ENCODE measurements around the gene KLHDC8B. TPM values are rescaled to one million over a fixed set of nuclear protein-coding genes. Genes with fewer than 3 reads are reported as not detected.

The KLHDC8B gene
- total RNA-seq, 1 donor from 2014 or later = 1.2 TPM

GRCh38 chr3:49162751-49163419, 8.5 kb upstream of the KLHDC8B start:
- H3K4me3 Mint-ChIP-seq = no peak overlapping the region
- H3K36me3 Mint-ChIP-seq (ENCODE audit: low read depth) = peaks cover 34% of the 10 kb centered on the region
- ChIA-PET POLR2A (interaction anchor here (0.5 to 0.6 kb wide), 3 partner anchors 29 to 1870 kb away, joined by 3 to 5 read pairs (median 4); no protein-coding TSS in a partner anchor), CTCF (no interaction called here)
- DNase-seq (no peak), ATAC-seq (ENCODE audit: low read depth) (no peak)
- no peak overlapping the region for H3K27ac Mint-ChIP-seq
- peaks cover 25% of the 10 kb centered on the region for H3K4me1 Mint-ChIP-seq
- intact Hi-C loops (cut with micrococcal nuclease) = no loop called here
- H3K27me3 Mint-ChIP-seq = no peaks in the 10 kb centered on the region
- TF ChIP-seq CTCF (IDR thresholded peaks at IDR 0.05) = no peak
- no peaks in the 10 kb centered on the region for H3K9me3 Mint-ChIP-seq

GRCh38 chr3:49163609-49164008, 7.8 kb upstream of the KLHDC8B start:
- CTCF ChIA-PET = no interaction called here
- intact Hi-C loops (cut with micrococcal nuclease) = no loop called here
- Mint-ChIP-seq H3K27ac (no peak overlapping the region), H3K4me3 (no peak overlapping the region), H3K36me3 (ENCODE audit: low read depth) (peaks cover 34% of the 10 kb centered on the region), H3K4me1 (peaks cover 23% of the 10 kb centered on the region), H3K27me3 (no peaks in the 10 kb centered on the region), H3K9me3 (no peaks in the 10 kb centered on the region)
- no peak for DNase-seq
- POLR2A ChIA-PET = interaction anchor here (0.5 kb wide), 1 partner anchor 21 kb away, joined by 6 read pairs; no protein-coding TSS in a partner anchor
- no peak for ATAC-seq (ENCODE audit: low read depth)
- TF ChIP-seq CTCF (IDR thresholded peaks at IDR 0.05) = no peak

- H3K4me3 Mint-ChIP-seq = peak overlapping the region; percentile 92
- CTCF ChIA-PET = no interaction called here
- DNase-seq = no peak
- TF ChIP-seq CTCF (IDR thresholded peaks at IDR 0.05) = no peak
- peak overlapping the region; percentile 82 for H3K27ac Mint-ChIP-seq
- no peak for ATAC-seq (ENCODE audit: low read depth)
- peaks cover 23% of the 10 kb centered on the region for H3K4me1 Mint-ChIP-seq
- no peaks in the 10 kb centered on the region for H3K9me3 Mint-ChIP-seq
- H3K27me3 Mint-ChIP-seq = peaks cover 2% of the 10 kb centered on the region
- peaks cover 34% of the 10 kb centered on the region for H3K36me3 Mint-ChIP-seq (ENCODE audit: low read depth)
- intact Hi-C loops (cut with micrococcal nuclease) = loop anchor here (5.0 kb wide), 1 partner anchor 978 kb away; the partner anchor contains the start of gene CDC25A
- POLR2A ChIA-PET = interaction anchor here (0.6 to 2.1 kb wide), 6 partner anchors 44 to 177 kb away, joined by 3 to 10 read pairs (median 5); partner anchors contain the start of genes NDUFAF3, QRICH1, USP19 and USP4
Measured at GRCh38 chr3:49164983-49165720, 6.2 kb upstream of the KLHDC8B start.

GRCh38 chr3:49165771-49166751, 5.3 kb upstream of the KLHDC8B start, which contains the start of gene CCDC71:
Gene CCDC71 (minus strand): TSS chr3:49166331. CDS start chr3:49164208, 2,123 bp downstream.
- peaks cover 26% of the 10 kb centered on the region for H3K4me1 Mint-ChIP-seq
- no peaks in the 10 kb centered on the region for H3K9me3 Mint-ChIP-seq
- peak; percentile 83 for ATAC-seq (ENCODE audit: low read depth)
- peak; percentile 74 for DNase-seq
- no peak for TF ChIP-seq CTCF (IDR thresholded peaks at IDR 0.05)
- ChIA-PET POLR2A (interaction anchor here (0.6 to 2.1 kb wide), 6 partner anchors 45 to 1082 kb away, joined by 3 to 10 read pairs (median 5); partner anchors contain the start of genes NDUFAF3, QRICH1, USP19 and USP4), CTCF (no interaction called here)
- H3K27ac Mint-ChIP-seq = peak within 1 kb of the TSS; percentile 84
- peaks cover 32% of the 10 kb centered on the region for H3K36me3 Mint-ChIP-seq (ENCODE audit: low read depth)
- intact Hi-C loops (cut with micrococcal nuclease) = loop anchor here (1.0 to 5.0 kb wide), 3 partner anchors 45 to 979 kb away; partner anchors contain the start of gene CDC25A
- peak within 1 kb of the TSS; percentile 92 for H3K4me3 Mint-ChIP-seq
- peaks cover 2% of the 10 kb centered on the region for H3K27me3 Mint-ChIP-seq
